NCI-H2107 treated with DMSO at 0.1 percent for 48 hours (cell line): ENCODE data around the gene LYPD8.
A peak's percentile ranks its signal among the peaks of the same experiment; 100 is the strongest.
"Not testable (repeated sequence)": the region's sequence is repeated elsewhere in the genome, so short reads cannot be mapped to it uniquely, and the experiment has no call there.

Source experiments
- DNase-seq: peaks from one replicate; lab custom pipeline; 2025; ENCODE audit not compliant: unreplicated experiment; lab: John Stamatoyannopoulos, UW

LYPD8 gene, protein sequence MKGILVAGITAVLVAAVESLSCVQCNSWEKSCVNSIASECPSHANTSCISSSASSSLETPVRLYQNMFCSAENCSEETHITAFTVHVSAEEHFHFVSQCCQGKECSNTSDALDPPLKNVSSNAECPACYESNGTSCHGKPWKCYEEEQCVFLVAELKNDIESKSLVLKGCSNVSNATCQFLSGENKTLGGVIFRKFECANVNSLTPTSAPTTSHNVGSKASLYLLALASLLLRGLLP

DNA sequence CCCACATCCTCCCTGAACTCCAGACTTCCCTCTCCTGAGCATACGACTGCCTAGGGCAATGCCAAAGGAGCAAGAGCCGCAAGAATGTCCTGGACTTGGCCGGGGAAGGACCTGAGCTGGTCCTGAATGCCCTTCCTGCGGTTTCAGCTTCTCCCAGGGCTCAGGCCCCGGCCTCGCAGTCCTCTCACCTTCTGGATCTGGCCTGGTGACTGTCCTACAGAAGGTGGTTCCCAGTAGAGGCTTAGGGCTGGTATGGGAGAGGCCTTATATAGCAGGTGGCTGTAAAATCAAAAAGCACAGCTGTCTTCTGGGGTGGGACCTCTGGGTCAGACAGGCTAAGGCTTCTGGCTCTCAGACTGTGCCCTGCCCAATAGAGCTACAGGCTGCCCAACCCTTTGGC, at the start of gene LYPD8:
TSS of gene LYPD8 (minus strand) at position 243 of the 400 bp plus-strand sequence. CDS start 4,678 bp downstream, outside the sequence.
- no peak for DNase-seq

DNA sequence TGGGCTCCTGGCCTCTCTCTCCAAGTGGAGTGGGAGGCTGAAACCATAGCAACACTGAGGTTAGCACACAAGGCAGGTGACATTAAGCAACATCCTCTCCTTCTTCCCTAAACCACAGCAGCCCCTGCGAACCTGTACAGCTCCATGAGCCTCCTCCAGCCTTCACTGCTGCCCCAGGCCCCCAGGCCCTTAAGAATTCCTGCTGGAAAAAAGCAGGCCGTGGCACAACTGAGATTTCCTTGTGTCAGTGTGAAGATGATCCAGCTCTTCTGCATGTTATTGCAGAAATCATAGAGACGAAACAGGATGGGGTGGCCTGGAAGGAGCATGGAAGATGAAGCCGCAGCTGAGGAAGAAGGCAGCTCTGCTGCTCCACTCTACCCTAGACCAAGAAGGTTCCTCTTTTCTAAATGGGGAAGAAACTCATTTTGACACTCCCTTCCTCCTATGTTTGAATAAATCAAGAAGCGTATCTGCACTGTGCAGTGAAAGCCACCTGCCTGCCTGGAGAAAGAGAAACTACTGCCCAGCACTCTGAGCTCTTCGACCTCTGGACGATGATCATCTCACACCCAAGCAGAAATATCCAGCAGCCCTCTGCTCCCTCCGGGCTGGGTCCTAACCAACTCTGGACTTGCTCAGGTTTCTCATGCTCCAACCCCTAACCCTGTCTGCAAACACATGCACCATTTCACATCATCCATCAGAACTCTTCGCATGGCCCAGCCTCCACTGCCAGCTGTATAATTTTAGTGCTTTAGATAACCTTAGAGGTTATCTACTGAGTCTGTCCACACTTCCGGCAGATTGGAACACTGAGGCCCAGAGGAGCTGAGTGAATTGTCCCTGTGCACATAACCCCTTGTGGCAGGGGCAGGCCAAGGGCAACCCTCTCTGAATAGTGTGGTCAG, 49.5 kb upstream of the LYPD8 start:
- DNase-seq, result no peak

GRCh38 chr1:248803501-248803900, 47.9 kb upstream of the LYPD8 start:
- DNase-seq, result not testable (repeated sequence)

DNA sequence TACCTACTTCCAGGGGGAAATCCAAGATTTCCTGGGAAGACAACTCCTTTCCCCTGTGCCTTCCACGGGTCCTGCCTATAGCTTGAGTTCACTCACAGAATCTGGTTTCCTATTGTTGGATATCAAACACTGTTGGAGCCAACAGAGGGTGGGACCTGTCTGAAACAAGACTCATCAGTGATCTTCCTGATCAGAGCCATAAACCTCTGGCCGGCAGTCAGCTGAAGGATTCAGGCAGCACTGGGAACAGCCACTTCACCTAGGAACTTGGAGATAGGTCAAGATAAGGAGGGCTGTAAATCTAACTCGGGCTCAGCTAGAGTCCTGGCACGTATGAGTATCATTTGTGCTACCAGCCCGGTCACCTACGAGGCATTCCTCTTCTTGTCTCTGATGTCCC, 46.9 kb upstream of the LYPD8 start:
- no peak for DNase-seq

DNA sequence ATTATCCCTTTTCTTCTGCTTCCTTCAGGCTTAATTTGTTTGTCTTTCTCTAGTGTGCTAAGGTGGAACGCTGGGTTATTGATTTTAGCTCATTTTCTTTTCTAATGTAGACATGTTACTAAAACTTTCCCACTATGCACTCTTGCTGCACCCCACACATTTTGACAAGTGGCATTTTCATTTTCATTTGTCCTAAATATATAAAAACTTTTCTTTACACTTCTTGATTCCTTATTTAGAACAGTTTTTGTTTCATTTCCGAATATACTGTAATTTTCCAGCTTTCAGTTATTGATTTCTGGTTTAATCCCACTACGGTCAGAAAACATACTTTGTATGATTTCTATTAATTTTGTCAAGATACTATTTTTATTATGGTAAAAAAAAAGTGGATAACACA, 44.9 kb upstream of the LYPD8 start:
- DNase-seq, result no peak

GRCh38 chr1:248798791-248799190, 43.2 kb upstream of the LYPD8 start:
- no peak for DNase-seq

GRCh38 chr1:248794663-248795062, 39.1 kb upstream of the LYPD8 start:
- DNase-seq, result not testable (repeated sequence)

GRCh38 chr1:248793592-248793991, 38.0 kb upstream of the LYPD8 start:
- DNase-seq, result peak; percentile 29

GRCh38 chr1:248792342-248792741, 36.8 kb upstream of the LYPD8 start:
- DNase-seq, result no peak

DNA sequence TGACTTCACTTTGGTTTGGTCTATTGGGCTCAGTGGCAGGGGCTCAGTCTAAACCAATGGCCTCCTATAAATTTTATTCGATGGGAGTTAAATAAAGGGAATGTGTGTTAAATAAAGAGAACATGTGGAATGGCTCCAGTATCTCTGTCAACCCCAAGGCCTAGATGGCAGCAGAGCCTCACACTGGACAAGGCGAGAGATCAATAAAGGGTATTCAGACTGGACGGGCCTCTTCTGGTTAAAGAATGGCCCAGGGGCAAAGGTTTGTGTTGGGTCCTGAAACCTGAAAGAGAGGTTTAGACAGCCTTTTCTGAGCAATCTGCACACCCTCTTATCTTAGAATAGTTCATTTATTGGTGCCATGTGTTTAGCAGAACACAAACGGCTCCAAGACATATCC, 35.5 kb upstream of the LYPD8 start:
- no peak for DNase-seq

DNA sequence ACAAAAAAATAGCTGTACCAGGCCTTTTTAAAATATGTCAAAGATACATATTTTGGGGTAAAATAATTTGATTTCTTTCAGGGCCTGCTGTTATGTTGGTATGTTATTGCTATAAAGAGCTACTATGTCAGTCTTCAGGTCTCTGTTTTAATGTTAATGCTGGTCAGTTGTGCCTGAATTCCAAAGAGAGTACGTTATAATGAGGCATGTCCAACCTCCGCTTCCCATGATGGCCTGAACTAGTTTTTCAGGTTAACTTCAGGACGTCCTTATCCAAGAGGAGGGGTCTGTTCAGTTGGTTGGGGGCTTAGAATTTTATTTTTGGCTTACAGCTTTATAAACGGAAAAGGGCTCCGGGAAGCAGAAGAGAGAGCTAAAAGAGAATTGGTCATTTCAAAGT, 34.9 kb upstream of the LYPD8 start:
- DNase-seq, result no peak

- not testable (repeated sequence) for DNase-seq
These were observed 33.8 kb upstream of the LYPD8 start for GRCh38 chr1:248789337-248789736.

- DNase-seq, result no peak
These were observed 32.8 kb upstream of the LYPD8 start for GRCh38 chr1:248788327-248788726.

GRCh38 chr1:248787430-248787829, 31.9 kb upstream of the LYPD8 start:
- no peak for DNase-seq

DNA sequence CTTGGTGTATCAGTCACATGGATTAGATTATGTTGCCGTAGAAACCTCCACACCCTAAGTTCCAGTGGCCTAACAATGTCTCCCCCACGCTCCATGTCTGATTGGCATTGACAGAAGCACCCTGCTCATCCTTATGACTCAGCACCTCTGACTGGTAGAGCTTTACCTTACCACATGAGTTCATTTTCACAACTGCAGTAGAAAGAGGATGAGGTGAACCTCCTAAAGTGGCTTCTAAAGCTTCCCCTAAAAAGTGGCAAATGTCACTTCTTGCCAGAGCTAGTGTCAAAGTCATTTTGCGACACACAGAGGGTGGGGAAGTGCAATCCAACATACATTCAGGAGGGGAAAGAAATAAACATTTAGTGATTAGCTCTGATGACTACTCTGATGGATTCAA, 30.6 kb upstream of the LYPD8 start:
- no peak for DNase-seq

- DNase-seq, result no peak
These were observed 27.8 kb upstream of the LYPD8 start for GRCh38 chr1:248783367-248783766.

DNA sequence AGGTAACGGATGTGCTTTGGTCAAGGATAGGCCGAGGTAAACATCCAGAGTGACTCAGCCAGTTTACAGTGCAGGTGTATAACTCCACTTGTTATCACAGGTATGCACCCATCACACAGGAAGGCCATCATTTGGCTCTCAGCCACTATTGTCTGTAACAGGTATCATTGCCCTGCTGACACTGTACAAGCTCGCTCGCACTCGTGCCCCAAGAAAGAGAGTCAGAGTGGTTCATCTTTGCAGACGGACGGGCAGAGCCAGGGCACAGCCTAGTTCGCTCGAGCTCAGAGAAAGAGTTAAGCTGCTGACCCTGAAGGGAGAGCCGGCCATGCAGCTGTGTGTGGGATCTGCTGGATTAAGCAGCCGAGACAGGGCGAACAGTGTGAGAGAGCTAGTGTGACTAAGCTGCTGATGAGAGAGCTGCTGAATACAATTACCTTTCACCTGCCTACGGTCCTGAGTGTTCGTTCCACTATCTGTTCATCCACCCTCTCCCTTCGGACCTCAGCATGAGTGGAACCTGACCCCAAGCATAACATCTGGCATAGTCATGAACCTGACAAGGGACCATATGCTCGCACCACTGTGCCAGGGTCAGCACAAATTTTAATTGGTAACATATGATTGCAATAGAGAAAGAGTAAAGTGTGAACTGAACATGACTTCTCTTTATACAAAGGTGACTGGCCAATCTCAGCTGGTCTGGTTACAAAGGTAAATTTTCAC, 27.0 kb upstream of the LYPD8 start:
- no peak for DNase-seq

DNA sequence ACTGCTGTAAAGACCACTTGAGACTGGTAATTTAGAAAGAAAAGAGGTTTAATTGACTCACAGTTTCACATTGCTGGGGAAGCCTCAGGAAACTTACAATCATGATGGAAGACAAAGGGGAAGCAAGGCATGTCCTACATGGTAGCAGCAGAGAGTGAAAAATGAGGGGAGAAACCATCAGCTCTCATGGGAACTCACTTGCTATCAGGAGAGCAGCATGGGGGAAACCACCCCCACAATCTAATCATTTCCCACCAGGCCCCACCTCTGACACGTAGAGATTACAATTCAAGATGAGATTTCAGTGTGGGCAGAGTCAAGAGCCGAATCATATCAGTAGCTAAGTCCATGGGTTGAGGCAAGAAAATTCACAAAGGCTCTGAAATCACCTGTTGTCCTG, 23.8 kb upstream of the LYPD8 start:
- DNase-seq, result no peak

- DNase-seq, result no peak
These were observed 23.3 kb upstream of the LYPD8 start for GRCh38 chr1:248778906-248779305.

DNA sequence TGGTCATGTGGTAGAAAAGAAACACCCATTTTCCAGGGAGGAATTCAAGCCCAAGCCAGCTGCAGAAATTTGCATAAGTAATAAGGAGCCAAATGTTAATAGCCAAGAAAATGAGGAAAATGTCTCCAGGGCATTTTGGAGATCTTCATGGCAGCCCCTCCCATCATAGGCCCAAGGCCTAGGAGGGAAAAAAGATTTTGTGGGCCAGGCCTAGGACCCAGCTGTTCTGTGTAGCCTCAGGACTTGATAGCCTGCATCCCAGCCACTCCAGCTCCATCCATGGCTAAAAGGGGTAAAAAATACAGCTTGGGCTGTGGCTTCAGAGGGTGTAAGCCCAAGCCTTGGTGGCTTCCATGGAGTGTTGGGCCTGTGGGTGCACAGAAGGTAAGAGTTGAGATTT, 21.4 kb upstream of the LYPD8 start:
- DNase-seq, result no peak

DNA sequence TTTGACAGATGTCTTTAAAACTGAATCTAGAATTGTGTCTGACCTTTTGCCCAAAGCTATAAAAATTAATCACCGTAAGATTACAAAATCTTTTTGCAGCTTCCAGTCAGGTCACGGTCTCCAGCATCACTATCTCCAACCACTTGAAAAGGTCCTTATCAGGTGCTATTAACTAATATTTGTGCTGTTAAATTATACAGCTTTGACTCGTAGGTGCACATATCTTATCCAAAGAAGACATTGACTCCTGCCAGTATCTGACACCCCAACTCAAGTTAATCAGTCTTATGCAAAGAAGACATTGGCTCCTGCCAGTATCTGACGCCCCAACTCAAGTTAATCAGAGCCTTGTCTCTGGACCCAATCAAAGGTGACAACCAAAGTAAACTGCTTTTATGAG, 19.9 kb upstream of the LYPD8 start:
- DNase-seq, result no peak

DNA sequence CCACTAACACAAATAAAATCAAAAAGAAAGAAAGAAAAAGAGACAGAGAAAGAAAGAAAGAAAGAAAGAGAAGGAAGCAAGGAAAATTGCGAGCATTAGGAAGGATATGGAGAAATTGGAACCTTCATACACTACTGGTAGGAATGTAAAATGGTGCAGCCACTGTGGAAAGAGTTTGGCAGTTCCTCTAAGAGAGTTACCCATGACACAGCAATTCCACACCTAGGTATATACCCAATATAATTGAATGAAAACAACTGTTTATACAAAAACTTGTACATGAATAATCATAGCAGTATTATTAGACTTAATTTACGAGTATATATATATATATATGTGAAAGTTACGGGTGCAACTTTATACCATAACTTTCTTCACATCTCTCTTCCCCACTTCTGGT, 4.1 kb upstream of the LYPD8 start:
- DNase-seq, result no peak
